ENCODE measurements around the gene TCEAL4.

TCEAL4 gene

GRCh38 chrX:103537871-103538387 lies 47.4 kb upstream of the TCEAL4 start:
- no peaks in the 10 kb centered on the region for H3K9me3 ChIP-seq (ENCODE audit: control insufficient read depth, insufficient read depth, low read length)
- H3K4me3 ChIP-seq (ENCODE audit: low read length) = no peak overlapping the region
- no peak overlapping the region for H3K27ac ChIP-seq (ENCODE audit: low read depth, low read length)
- TF ChIP-seq EZH2phosphoT487 (IDR thresholded peaks at IDR 0.05; ENCODE audit: borderline replicate concordance, low read length) (no peak), CTCF (IDR thresholded peaks at IDR 0.05; ENCODE audit: low read depth, low read length, poor library complexity, severe bottlenecking) (no peak)
- H3K4me1 ChIP-seq (ENCODE audit: control insufficient read depth, low read length) = no peaks in the 10 kb centered on the region
- no peaks in the 10 kb centered on the region for H3K36me3 ChIP-seq (ENCODE audit: control insufficient read depth, low read length)
- no peaks in the 10 kb centered on the region for H3K27me3 ChIP-seq (ENCODE audit: control insufficient read depth, low read length)
- no peaks in the 10 kb centered on the region for H3K9me2 ChIP-seq (replicated peaks; ENCODE audit: control insufficient read depth, low read length)
- no peaks in the 10 kb centered on the region for H4K20me1 ChIP-seq (ENCODE audit: control insufficient read depth, insufficient read depth, low read depth, low read length)
- H3K79me2 ChIP-seq (ENCODE audit: control insufficient read depth, low read length) = no peaks in the 10 kb centered on the region
- no peaks in the 10 kb centered on the region for H3F3A ChIP-seq (ENCODE audit: control insufficient read depth, insufficient read depth)
- no peak overlapping the region for H3K4me2 ChIP-seq (ENCODE audit: low read length)

- TF ChIP-seq EZH2phosphoT487 (IDR thresholded peaks at IDR 0.05; ENCODE audit: borderline replicate concordance, low read length) (no peak), CTCF (IDR thresholded peaks at IDR 0.05; ENCODE audit: low read depth, low read length, poor library complexity, severe bottlenecking) (no peak)
- Histone ChIP-seq H3K9me2 (replicated peaks; ENCODE audit: control insufficient read depth, low read length) (no peaks in the 10 kb centered on the region), H3F3A (ENCODE audit: control insufficient read depth, insufficient read depth) (no peaks in the 10 kb centered on the region), H3K4me2 (ENCODE audit: low read length) (no peak overlapping the region), H3K36me3 (ENCODE audit: control insufficient read depth, low read length) (no peaks in the 10 kb centered on the region), H4K20me1 (ENCODE audit: control insufficient read depth, insufficient read depth, low read depth, low read length) (no peaks in the 10 kb centered on the region), H3K27ac (ENCODE audit: low read depth, low read length) (no peak overlapping the region), H3K4me3 (ENCODE audit: low read length) (no peak overlapping the region), H3K79me2 (ENCODE audit: control insufficient read depth, low read length) (no peaks in the 10 kb centered on the region), H3K4me1 (ENCODE audit: control insufficient read depth, low read length) (no peaks in the 10 kb centered on the region), H3K27me3 (ENCODE audit: control insufficient read depth, low read length) (no peaks in the 10 kb centered on the region), H3K9me3 (ENCODE audit: control insufficient read depth, insufficient read depth, low read length) (no peaks in the 10 kb centered on the region)
Measured at GRCh38 chrX:103538728-103539127, 46.6 kb upstream of the TCEAL4 start.

GRCh38 chrX:103539695-103540094 lies 45.6 kb upstream of the TCEAL4 start:
- Histone ChIP-seq H3K27ac (ENCODE audit: low read depth, low read length) (no peak overlapping the region), H3K27me3 (ENCODE audit: control insufficient read depth, low read length) (no peaks in the 10 kb centered on the region), H4K20me1 (ENCODE audit: control insufficient read depth, insufficient read depth, low read depth, low read length) (no peaks in the 10 kb centered on the region), H3K9me3 (ENCODE audit: control insufficient read depth, insufficient read depth, low read length) (no peaks in the 10 kb centered on the region), H3F3A (ENCODE audit: control insufficient read depth, insufficient read depth) (no peaks in the 10 kb centered on the region), H3K4me3 (ENCODE audit: low read length) (no peak overlapping the region), H3K36me3 (ENCODE audit: control insufficient read depth, low read length) (no peaks in the 10 kb centered on the region), H3K4me1 (ENCODE audit: control insufficient read depth, low read length) (no peaks in the 10 kb centered on the region), H3K9me2 (replicated peaks; ENCODE audit: control insufficient read depth, low read length) (no peaks in the 10 kb centered on the region), H3K4me2 (ENCODE audit: low read length) (no peak overlapping the region), H3K79me2 (ENCODE audit: control insufficient read depth, low read length) (no peaks in the 10 kb centered on the region)
- TF ChIP-seq CTCF (IDR thresholded peaks at IDR 0.05; ENCODE audit: low read depth, low read length, poor library complexity, severe bottlenecking) (no peak), EZH2phosphoT487 (IDR thresholded peaks at IDR 0.05; ENCODE audit: borderline replicate concordance, low read length) (no peak)
